Liver (tissue), 3 donors: ENCODE data around the gene SLC12A8.

ENCODE experiments used
- YY1 ChIP-seq: IDR thresholded peaks from 2 replicates; pipeline ENCODE4 v1.6.1; 2016; ENCODE audit warnings: antibody characterized with exemption, mild to moderate bottlenecking
- TF ChIP-seq, protein P1 (sequence below): fragments of 150-350 bp; IDR thresholded peaks from 2 replicates; pipeline ENCODE4 v1.5.1; 2017; ENCODE audit warnings: improper control_type of control experiment, low read depth, low read length; ENCODE audit not compliant: missing input control
- TF ChIP-seq, protein P2 (sequence below): IDR thresholded peaks from 2 replicates; pipeline ENCODE4 v1.6.1; 2016; ENCODE audit warnings: antibody characterized with exemption, mild to moderate bottlenecking
- TF ChIP-seq, protein P3 (sequence below): IDR thresholded peaks from 2 replicates; pipeline ENCODE4 v1.6.1; 2016; ENCODE audit warnings: antibody characterized with exemption
- donor health status: healthy.
- donor health status: healthy.

DNA sequence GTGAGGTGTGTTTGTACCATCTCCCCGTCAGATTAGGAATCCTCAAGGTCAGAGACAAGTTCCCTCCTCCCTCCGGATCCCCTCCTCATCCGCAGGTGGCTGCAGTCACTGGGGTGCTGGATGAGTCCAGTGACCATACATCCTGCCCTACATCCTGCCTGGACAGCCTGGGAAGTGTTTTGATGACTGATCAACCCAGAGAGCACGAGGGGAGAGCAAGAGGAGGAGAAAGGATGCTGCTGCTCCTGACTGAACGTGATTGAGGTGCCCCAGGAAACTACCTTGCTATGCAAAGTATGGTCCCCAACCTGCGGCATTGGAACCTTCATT is 65.1 kb downstream of the SLC12A8 start:
- TF ChIP-seq, protein P1, sequence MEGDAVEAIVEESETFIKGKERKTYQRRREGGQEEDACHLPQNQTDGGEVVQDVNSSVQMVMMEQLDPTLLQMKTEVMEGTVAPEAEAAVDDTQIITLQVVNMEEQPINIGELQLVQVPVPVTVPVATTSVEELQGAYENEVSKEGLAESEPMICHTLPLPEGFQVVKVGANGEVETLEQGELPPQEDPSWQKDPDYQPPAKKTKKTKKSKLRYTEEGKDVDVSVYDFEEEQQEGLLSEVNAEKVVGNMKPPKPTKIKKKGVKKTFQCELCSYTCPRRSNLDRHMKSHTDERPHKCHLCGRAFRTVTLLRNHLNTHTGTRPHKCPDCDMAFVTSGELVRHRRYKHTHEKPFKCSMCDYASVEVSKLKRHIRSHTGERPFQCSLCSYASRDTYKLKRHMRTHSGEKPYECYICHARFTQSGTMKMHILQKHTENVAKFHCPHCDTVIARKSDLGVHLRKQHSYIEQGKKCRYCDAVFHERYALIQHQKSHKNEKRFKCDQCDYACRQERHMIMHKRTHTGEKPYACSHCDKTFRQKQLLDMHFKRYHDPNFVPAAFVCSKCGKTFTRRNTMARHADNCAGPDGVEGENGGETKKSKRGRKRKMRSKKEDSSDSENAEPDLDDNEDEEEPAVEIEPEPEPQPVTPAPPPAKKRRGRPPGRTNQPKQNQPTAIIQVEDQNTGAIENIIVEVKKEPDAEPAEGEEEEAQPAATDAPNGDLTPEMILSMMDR: no peak
- no peak for TF ChIP-seq YY1
- TF ChIP-seq, protein P2, sequence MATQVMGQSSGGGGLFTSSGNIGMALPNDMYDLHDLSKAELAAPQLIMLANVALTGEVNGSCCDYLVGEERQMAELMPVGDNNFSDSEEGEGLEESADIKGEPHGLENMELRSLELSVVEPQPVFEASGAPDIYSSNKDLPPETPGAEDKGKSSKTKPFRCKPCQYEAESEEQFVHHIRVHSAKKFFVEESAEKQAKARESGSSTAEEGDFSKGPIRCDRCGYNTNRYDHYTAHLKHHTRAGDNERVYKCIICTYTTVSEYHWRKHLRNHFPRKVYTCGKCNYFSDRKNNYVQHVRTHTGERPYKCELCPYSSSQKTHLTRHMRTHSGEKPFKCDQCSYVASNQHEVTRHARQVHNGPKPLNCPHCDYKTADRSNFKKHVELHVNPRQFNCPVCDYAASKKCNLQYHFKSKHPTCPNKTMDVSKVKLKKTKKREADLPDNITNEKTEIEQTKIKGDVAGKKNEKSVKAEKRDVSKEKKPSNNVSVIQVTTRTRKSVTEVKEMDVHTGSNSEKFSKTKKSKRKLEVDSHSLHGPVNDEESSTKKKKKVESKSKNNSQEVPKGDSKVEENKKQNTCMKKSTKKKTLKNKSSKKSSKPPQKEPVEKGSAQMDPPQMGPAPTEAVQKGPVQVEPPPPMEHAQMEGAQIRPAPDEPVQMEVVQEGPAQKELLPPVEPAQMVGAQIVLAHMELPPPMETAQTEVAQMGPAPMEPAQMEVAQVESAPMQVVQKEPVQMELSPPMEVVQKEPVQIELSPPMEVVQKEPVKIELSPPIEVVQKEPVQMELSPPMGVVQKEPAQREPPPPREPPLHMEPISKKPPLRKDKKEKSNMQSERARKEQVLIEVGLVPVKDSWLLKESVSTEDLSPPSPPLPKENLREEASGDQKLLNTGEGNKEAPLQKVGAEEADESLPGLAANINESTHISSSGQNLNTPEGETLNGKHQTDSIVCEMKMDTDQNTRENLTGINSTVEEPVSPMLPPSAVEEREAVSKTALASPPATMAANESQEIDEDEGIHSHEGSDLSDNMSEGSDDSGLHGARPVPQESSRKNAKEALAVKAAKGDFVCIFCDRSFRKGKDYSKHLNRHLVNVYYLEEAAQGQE: no peak
- TF ChIP-seq, protein P3, sequence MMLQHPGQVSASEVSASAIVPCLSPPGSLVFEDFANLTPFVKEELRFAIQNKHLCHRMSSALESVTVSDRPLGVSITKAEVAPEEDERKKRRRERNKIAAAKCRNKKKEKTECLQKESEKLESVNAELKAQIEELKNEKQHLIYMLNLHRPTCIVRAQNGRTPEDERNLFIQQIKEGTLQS: no peak
